ENCODE results near the gene ANKRD36C.
"Not testable (repeated sequence)": the region's sequence is repeated elsewhere in the genome, so short reads cannot be mapped to it uniquely, and the experiment has no call there.

GRCh38 chr2:95939947-95940346 is 51.7 kb downstream of the ANKRD36C start:
- TF ChIP-seq CTCF (IDR thresholded peaks at IDR 0.05); EZH2 (IDR thresholded peaks at IDR 0.05; ENCODE audit: borderline replicate concordance, insufficient read depth, low read depth, low read length, poor library complexity, severe bottlenecking): not testable (repeated sequence)
